Measurements from ENCODE around the gene SLIT2.

- TF ChIP-seq, protein P1, sequence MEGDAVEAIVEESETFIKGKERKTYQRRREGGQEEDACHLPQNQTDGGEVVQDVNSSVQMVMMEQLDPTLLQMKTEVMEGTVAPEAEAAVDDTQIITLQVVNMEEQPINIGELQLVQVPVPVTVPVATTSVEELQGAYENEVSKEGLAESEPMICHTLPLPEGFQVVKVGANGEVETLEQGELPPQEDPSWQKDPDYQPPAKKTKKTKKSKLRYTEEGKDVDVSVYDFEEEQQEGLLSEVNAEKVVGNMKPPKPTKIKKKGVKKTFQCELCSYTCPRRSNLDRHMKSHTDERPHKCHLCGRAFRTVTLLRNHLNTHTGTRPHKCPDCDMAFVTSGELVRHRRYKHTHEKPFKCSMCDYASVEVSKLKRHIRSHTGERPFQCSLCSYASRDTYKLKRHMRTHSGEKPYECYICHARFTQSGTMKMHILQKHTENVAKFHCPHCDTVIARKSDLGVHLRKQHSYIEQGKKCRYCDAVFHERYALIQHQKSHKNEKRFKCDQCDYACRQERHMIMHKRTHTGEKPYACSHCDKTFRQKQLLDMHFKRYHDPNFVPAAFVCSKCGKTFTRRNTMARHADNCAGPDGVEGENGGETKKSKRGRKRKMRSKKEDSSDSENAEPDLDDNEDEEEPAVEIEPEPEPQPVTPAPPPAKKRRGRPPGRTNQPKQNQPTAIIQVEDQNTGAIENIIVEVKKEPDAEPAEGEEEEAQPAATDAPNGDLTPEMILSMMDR (IDR thresholded peaks at IDR 0.05) = no peak
- TF ChIP-seq POLR2A (IDR thresholded peaks at IDR 0.05) = no peak
These were observed 27.7 kb downstream of the SLIT2 start for GRCh38 chr4:20279381-20279780.
